Colonic mucosa (tissue), 4 donors: ENCODE measurements around the gene MGARP. TPM values are rescaled to one million over a fixed set of nuclear protein-coding genes. Genes with fewer than 3 reads are reported as not detected.

Experiments used
- DNase-seq: peaks from one replicate; pipeline ENCODE4 v3.0.0-alpha.2; 2020
- H3K27ac ChIP-seq: fragments of 200-600 bp; one replicate; pipeline ENCODE4 v1.8.0; 2021
- H3K27me3 ChIP-seq: fragments of 200-600 bp; one replicate; pipeline ENCODE4 v1.8.0; 2021
- H3K36me3 ChIP-seq: fragments of 200-600 bp; one replicate; pipeline ENCODE4 v1.8.0; 2021
- H3K4me1 ChIP-seq: fragments of 200-600 bp; one replicate; pipeline ENCODE4 v1.8.0; 2021; ENCODE audit warnings: mild to moderate bottlenecking
- H3K4me3 ChIP-seq: fragments of 200-600 bp; one replicate; pipeline ENCODE4 v1.8.0; 2021
- H3K9ac ChIP-seq, 2 donors: one replicate each; pipeline ENCODE4 v1.7.0; 2013; ENCODE audit warnings: control low read depth in 2 of 2, low read depth in 2 of 2, low read length in 2 of 2
- H3K9me3 ChIP-seq: fragments of 200-600 bp; one replicate; pipeline ENCODE4 v1.8.0; 2021
- CTCF ChIP-seq: fragments of 200-600 bp; IDR thresholded peaks from one replicate; pipeline ENCODE4 v1.8.0; 2022; ENCODE audit warnings: antibody characterized with exemption, mild to moderate bottlenecking
- intact Hi-C: fragments of 100-400 bp; cut with DNase I; formaldehyde crosslinking; loops from one replicate; pipeline ENCODE4 v1.14.1; 2022
- total RNA-seq, 2 donors: library from RNA; stranded (reverse); fragmentation: NEBNext Ultra II Directional in 1 of 2; extraction: Animal tissue kit (Norgen Biotek cat#: 25700) in 1 of 2; gene quantifications; one replicate each; pipeline ENCODE4 v1.2.1, GENCODE V29; 2021
- donor health status: healthy.
- donor health status: DM: no; HTN: no; CAD: no.
- donor health status: DM: no; HTN: no; CAD: no.

The MGARP gene
- total RNA-seq, 2 donors from 2014 or later, result 0.32 TPM; not detected in 1

- no peak overlapping the region for H3K4me3 ChIP-seq
- peaks cover 18% of the 10 kb centered on the region for H3K27me3 ChIP-seq
- no peak for TF ChIP-seq CTCF
- no peaks in the 10 kb centered on the region for H3K9me3 ChIP-seq
- intact Hi-C loops, result no loop called here
- H3K4me1 ChIP-seq, result no peaks in the 10 kb centered on the region
- no peak overlapping the region for H3K9ac ChIP-seq
- DNase-seq, result no peak
- no peaks in the 10 kb centered on the region for H3K36me3 ChIP-seq
- H3K27ac ChIP-seq, result no peak overlapping the region
Measured at GRCh38 chr4:139274790-139275189, 5.2 kb downstream of the MGARP start.

GRCh38 chr4:139273835-139274234 lies 6.2 kb downstream of the MGARP start:
- H3K27me3 ChIP-seq, result peaks cover 9% of the 10 kb centered on the region
- H3K4me3 ChIP-seq, result no peak overlapping the region
- TF ChIP-seq CTCF, result no peak
- no peaks in the 10 kb centered on the region for H3K36me3 ChIP-seq
- H3K9me3 ChIP-seq, result no peaks in the 10 kb centered on the region
- no peak overlapping the region for H3K27ac ChIP-seq
- H3K4me1 ChIP-seq, result no peaks in the 10 kb centered on the region
- no peak overlapping the region for H3K9ac ChIP-seq
- DNase-seq, result no peak
- intact Hi-C loops, result no loop called here

GRCh38 chr4:139267301-139267700 lies 12.7 kb downstream of the MGARP start:
- Histone ChIP-seq H3K27ac (no peak overlapping the region), H3K27me3 (no peaks in the 10 kb centered on the region), H3K4me3 (no peak overlapping the region), H3K4me1 (no peaks in the 10 kb centered on the region), H3K9ac (no peak overlapping the region), H3K9me3 (no peaks in the 10 kb centered on the region), H3K36me3 (no peaks in the 10 kb centered on the region)
- intact Hi-C loops, result no loop called here
- no peak for DNase-seq
- TF ChIP-seq CTCF, result no peak

GRCh38 chr4:139266583-139267257 lies 13.3 kb downstream of the MGARP start:
- no peaks in the 10 kb centered on the region for H3K36me3 ChIP-seq
- no peaks in the 10 kb centered on the region for H3K4me1 ChIP-seq
- no peak for TF ChIP-seq CTCF
- H3K4me3 ChIP-seq, result peak overlapping the region; percentile 18
- peak overlapping the region; percentile 30 for H3K27ac ChIP-seq
- peak overlapping the region; percentile 16 to 49 for H3K9ac ChIP-seq
- DNase-seq, result peak; percentile 75
- intact Hi-C loops, result no loop called here
- no peaks in the 10 kb centered on the region for H3K27me3 ChIP-seq
- H3K9me3 ChIP-seq, result no peaks in the 10 kb centered on the region

- no peaks in the 10 kb centered on the region for H3K36me3 ChIP-seq
- intact Hi-C loops, result no loop called here
- no peaks in the 10 kb centered on the region for H3K4me1 ChIP-seq
- H3K27me3 ChIP-seq, result no peaks in the 10 kb centered on the region
- peak overlapping the region; percentile 30 for H3K27ac ChIP-seq
- peak overlapping the region; percentile 18 for H3K4me3 ChIP-seq
- H3K9ac ChIP-seq, result peak overlapping the region in 1 of 2 donors; percentile 16
- DNase-seq, result no peak
- no peak for TF ChIP-seq CTCF
- no peaks in the 10 kb centered on the region for H3K9me3 ChIP-seq
Measured at GRCh38 chr4:139266208-139266582, 13.8 kb downstream of the MGARP start.
